ENCODE measurements around the gene WDTC1.
"Not testable (repeated sequence)": the region's sequence is repeated elsewhere in the genome, so short reads cannot be mapped to it uniquely, and the experiment has no call there.

Gene WDTC1, protein sequence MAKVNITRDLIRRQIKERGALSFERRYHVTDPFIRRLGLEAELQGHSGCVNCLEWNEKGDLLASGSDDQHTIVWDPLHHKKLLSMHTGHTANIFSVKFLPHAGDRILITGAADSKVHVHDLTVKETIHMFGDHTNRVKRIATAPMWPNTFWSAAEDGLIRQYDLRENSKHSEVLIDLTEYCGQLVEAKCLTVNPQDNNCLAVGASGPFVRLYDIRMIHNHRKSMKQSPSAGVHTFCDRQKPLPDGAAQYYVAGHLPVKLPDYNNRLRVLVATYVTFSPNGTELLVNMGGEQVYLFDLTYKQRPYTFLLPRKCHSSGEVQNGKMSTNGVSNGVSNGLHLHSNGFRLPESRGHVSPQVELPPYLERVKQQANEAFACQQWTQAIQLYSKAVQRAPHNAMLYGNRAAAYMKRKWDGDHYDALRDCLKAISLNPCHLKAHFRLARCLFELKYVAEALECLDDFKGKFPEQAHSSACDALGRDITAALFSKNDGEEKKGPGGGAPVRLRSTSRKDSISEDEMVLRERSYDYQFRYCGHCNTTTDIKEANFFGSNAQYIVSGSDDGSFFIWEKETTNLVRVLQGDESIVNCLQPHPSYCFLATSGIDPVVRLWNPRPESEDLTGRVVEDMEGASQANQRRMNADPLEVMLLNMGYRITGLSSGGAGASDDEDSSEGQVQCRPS

DNA sequence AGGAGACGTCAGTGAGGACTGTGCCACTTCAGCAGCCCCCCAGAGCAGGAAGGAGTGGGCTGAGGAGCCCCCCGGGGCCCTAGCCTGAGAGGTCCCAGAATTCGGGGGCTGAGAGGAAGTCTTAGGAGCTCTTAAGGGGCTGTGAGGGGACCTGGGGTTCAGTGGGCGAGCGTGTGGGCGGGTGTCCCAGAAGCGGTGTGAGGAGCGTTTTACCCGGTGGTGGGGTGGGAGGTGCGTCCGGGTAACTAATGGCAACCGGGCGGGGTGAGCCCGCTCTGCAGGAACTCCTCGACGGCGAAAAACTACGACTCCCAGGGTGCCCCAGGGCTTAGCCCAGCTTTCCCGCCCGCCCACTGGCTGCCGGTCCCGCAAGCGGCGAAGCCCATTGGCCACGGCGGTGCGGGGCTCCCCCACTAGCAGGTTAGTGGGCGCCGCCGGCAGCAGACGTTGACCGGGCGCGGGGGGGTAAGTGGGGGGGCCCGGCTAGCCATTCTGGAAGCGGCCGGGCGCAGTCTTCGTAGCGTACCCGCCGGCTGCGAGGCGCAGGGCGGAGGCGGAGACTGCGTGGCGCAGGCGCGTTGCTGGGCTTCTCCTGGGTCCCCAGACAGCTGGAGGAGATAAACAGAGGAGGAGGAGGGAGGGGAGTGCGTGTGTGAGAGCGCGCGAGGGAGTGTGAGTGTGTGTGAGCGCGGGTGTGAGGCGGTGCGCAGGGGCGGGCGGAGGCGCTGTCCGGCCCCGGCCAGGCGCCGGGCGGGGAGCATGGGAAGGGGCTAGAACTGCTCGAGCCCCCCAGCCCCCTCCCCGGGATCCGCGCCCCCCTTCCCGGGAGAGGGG, at the start of gene WDTC1:
Gene WDTC1 (plus strand): TSS at position 584 of the 834 bp plus-strand sequence. CDS start 26,423 bp downstream, outside the sequence.
- peak; percentile 98 for DNase-seq

DNA sequence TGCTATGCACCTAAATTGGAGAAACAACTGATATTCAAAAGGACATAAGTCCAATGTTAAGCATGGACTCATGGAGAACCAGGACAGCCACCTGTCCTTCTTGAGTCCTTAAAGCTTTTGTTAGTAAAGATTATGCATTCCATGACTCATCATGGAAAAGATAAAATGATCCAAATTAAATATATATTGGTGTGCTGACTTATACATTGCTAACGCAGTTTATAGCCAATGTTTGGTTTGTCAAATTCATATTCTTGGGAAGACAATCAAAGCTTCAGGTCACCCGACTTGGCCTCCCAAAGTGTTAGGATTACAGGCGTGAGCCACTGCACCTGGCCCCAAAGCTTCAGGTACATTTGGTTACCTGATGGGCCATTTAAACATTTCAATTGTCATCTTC, 49.8 kb upstream of the WDTC1 start:
- DNase-seq = not testable (repeated sequence)

DNA sequence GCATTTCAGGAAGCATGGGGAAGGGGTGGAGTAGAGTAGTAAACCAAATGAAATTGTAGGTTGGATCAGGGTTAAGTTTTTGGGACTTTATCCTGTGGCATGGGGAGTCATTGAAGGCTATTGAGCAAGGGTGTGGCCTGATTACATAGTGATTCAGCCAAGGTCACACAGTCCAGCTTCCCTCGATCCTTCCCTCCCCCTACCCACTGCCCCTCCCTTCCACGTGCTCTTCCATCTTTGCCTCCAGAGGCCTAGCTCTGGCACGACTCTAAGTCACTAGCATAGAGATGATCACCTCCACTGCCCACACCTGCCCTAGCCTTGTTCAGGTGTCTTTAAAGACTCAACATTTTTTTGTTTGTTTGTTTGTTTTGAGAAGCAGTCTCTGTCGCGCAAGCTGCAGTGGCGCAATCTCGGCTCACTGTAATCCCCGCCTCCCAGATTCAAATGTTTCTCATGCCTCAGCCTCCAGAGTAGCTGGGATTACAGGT, 42.3 kb upstream of the WDTC1 start:
- no peak for DNase-seq

DNA sequence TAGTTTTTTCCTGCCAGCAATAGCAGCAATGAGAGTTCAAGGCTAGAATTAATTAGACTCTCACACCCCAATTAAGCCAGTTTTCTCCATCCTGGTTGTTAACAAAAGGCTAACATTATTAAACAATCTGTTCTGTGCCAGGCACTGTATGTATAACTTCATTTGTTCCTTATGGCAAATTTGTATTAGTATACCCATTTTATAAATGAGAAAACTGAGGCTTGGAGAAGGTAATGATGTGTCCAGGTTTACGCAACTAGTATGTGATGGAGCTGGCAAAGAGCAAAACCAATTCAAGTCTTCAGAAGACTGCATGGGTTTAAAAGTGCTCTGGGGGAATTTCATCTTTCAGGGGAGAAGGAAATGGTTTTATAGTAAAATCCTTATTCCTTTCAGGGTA, 41.2 kb upstream of the WDTC1 start:
- no peak for DNase-seq

DNA sequence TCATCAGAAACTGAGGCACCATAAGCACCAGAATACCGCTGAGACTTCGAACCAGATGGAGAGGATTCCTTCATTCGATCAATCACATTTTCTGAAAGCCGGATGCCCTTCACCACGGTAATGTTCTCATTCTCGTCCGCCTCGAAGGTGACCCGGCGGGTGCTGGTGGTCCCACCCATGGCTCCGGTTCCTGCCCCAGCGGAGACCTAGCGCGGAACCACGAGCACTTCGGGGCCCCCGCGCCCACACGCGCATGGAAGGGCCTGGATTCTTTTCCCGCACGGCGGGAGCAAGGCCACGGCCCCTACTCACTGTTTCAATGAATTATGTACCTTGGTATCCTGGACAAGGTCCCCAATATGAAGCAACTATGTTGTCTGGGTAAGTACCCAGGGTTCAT, 33.1 kb upstream of the WDTC1 start:
- no peak for DNase-seq

DNA sequence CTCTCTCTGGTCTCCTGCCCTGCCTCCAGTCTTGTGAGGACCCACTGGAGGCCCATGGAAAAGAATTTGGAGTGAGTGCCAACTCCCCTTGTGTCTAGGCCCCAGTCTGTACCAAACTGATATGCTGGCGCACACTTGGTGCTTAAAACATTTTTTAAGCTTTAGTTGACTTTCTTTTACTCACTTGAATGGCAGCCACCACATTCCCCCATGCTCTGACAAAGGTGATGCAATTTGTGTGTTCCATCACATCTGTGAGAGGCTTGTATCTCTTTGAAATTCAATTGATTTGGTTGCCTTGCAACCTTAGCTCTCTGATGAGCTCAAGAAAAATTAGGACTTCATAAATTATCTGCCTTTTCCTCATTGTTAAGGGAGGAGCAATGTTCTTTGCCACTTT, 30.5 kb upstream of the WDTC1 start:
- no peak for DNase-seq

DNA sequence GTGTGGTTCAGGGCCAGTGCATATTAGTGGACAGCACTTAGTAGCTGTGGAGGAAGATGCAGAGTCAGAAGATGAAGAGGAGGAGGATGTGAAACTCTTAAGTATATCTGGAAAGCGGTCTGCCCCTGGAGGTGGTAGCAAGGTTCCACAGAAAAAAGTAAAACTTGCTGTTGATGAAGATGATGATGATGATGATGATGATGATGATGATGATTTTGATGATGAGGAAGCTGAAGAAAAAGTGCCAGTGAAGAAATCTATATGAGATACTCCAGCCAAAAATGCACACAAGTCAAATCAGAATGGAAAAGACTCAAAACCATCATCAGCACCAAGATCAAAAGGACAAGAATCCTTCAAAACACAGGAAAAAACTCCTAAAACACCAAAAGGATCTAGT, 27.2 kb upstream of the WDTC1 start:
- DNase-seq = not testable (repeated sequence)

DNA sequence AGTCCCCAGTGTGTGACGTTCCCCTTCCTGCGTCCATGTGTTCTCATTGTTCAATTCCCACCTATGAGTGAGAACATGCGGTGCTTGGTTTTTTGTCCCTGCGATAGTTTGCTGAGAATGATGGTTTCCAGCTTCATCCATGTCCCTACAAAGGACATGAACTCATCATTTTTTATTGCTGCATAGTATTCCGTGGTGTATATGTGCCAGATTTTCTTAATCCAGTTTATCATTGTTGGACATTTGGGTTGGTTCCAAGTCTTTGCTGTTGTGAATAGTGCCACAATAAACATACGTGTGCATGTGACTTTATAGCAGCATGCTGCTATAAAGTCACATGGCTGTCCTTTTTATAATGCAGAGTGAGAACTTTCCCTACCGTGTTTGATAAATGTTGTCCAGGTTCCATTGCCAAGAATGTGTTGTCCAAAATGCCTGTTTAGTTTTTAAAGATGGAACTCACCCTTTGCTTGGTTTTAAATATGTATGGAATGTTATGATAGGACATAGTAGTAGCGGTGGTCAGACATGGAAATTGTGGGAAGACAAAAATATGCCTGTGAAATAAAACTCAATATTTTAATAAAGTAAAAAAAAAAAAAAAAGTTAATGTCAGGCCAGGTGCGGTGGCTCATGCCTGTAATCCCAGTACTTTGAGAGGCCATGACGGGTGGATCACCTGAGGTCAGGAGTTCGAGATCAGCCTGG, 26.1 kb upstream of the WDTC1 start:
- not testable (repeated sequence) for DNase-seq

DNA sequence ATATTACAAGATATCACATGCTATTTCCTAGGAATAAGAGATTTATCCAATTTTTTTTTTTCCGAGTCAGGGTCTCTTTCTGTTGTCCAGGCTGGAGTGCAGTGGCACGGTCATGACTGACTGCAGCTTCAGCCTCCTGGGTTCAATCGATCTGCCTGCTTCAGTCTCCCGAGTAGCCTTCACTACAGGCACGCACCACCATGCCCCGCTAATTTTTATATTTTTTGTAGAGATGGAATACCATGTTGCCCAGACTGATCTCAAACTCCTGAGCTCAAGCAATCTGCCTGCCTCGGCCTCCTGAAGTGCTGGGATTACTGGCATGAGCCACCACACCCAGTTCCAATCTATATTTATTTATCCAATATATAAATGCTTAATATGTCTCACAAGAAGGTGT, 18.0 kb upstream of the WDTC1 start:
- no peak for DNase-seq

DNA sequence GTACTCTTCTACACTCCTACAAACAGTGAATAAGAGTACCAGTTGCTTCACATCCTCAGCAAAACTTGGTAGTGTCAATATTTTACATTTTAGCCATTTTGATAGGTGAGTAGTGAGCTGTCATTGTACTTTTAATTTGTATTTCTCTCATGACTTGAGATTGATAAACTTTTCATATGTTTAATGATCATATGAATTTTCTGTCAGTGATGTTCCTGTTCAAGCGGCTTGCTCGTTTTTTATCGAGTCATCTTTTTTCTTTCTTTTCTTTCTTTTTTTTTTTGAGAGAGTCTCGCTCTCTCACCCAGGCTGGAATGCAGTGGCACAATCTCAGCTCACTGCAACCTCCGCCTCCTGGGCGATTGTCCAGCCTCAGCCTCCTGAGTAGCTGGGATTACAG, 17.0 kb upstream of the WDTC1 start:
- no peak for DNase-seq

DNA sequence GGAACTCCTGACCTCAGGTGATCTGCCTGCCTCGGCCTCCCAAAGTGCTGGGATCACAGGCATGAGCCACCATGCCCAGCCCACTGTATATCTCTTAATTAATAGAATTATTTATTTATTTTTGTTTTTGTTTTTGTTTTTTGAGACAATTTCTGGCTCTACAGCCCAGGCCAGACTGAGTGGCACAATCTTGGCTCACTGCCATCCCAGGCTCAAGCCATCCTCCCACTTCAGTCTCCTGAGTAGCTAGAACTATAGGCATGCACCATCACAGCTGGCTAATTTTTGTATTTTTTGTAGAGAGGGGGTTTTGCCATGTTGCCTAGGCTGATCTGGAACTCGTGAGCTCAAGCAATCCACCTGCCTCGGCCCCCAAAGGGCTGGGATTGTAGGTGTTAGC, 15.7 kb upstream of the WDTC1 start:
- no peak for DNase-seq

DNA sequence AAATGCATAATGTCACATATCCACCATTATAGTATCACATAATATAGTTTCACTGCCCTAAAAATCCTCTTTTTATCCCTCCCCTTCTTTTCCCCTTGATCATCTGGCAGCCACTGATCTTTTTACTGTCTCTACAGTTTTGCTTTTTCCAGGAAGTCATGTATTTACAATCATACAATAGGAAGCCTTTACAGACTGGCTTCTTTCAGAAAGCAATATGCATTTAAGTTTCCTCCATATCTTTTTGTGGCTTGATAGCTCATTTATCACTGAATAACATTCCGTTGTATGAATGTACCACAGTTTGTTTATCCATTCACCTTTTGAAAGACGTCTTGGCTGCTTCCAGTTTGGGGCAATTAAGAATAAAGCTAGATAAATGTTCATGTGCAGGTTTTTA, 14.3 kb upstream of the WDTC1 start:
- DNase-seq = peak; percentile 32

DNA sequence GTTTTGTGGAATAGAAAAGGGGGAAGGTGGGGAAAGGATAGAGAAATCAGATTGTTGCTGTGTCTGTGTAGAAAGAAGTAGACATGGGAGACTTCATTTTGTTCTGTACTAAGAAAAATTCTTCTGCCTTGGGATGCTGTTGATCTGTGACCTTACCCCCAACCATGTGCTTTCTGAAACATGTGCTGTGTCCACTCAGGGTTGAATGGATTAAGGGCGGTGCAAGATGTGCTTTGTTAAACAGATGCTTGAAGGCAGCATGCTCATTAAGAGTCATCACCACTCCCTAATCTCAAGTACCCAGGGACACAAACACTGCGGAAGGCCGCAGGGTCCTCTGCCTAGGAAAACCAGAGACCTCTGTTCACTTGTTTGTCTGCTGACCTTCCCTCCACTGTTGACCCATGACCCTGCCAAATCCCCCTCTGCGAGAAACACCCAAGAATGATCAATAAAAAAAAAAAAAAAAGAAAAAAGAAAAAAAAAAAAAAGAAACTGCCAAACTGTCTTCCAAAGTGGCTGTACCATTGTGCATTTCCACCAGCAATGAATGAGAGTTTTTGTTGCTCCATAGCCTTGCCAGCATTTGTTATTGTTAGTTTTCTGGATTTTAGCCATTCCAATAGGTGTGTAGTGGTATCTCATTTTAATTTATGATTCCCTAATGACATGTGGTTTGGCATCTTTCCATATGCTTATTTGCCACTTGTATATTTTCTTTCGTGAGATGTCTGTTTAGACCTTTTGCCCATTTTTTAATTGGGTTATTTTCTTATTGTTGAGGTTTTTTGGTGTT, 13.5 kb upstream of the WDTC1 start:
- not testable (repeated sequence) for DNase-seq

DNA sequence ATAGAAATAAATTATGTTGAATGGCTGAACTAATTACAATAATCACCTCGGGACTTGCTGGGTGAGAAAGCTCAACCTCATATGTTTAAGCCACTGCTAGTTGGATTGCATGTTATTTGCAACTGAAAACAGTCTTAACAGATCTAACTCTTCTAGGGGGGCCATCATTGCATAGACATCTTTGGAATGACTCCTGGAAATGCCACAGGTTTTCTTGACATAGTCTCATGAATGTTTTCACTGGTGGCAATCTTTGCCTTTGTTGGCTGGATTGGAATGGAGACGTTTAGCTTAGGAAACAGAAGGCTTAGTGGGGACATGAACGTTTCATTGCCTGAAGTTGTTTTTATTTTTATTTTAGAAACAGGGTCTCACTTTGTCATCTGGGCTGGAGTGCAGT, 8.8 kb upstream of the WDTC1 start:
- no peak for DNase-seq

DNA sequence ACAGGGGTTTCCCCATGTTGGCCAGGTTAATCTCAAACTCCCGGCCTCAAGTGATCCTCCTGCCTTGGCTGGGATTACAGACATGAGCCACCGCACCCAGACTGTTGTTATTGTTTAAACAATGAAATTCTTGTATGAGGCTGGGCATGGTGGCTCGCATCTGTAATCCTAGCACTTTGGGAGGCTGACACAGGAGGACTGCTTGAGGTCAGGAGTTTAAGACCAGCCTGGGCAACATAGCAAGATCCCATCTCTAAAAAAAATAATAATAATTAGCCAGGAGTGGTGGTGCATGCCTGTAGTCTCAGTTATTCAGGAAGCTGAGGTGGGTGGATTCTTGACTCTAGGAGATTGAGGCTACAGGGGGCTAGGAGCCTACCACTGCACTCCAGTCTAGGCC, 6.7 kb upstream of the WDTC1 start:
- DNase-seq = no peak

DNA sequence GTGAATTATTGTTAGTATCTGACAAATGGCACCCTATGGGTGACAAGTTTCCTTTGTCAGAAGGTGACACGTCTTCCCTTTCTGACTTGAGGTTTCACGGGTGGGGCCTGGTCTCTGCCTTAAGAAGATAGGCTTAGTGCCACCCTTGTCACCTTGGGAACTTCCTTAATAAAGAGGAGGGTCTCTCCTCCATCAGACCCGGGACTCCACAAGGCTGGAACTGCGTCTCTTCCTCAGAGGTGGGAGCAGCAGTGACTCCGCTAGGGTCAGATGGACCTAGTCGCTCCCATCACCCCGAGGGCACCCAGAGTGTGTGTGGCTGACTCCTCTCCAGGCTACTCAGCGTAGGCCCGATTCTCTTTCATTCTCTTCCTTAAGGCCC, 774 bp upstream of the WDTC1 start:
- peak; percentile 48 for DNase-seq

DNA sequence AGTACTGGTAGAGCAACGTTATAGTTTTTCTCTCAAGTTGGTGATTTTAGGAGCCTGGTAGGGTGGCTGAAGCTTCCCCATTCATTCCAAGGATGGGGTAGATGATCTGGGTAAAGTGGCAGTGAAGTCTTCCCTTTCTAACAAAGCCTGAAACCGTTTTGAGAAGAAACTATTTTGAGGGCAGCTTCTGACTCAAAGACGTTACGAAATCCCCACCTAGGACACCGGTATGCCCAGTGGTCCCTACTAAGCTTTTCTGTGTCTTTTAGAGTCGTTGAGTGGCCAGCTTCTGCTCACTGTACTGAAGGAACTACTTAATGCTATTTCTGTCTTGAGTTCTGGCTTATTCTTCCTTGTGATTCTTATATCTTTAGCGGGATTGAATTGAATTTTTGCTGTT, 1.4 kb downstream of the WDTC1 start:
- DNase-seq = no peak

DNA sequence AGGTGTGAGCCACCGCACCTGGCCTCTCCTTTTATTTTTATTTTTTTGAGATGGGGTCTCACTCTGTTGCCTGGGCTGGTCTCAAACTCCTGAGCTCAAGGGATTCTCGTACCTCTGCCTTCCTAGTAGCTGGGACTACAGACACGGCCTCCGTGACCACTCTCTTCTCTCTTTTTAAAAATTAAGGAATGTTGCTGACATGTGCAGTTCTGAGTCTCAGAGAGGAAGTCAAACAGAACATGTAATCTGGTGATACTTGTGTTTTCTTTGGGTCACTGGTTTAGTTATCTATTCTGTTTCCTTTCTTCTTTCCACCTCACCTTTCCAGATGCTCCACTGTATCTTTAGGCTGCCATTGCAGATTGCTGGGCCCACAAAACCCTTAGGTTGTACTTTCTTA, 2.7 kb downstream of the WDTC1 start:
- DNase-seq = no peak

DNA sequence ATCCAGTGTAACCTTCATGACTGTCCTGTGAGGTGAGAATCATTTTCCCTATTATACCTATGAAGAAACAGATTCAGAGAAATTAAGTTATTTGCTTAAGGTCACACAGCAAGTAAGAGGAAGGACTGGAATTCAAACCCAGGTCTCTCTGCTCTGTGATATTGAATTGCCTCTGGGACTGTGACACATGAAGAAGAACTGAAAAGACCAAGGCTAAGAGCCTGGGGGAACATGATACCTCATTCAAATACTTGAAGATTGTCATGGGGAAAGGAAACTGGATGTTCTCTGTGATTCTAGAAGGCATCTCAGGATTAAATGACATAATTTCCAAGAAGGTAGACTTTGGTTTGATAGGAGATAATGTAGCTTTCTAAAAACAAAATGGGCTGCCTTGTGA, 3.6 kb downstream of the WDTC1 start:
- no peak for DNase-seq

DNA sequence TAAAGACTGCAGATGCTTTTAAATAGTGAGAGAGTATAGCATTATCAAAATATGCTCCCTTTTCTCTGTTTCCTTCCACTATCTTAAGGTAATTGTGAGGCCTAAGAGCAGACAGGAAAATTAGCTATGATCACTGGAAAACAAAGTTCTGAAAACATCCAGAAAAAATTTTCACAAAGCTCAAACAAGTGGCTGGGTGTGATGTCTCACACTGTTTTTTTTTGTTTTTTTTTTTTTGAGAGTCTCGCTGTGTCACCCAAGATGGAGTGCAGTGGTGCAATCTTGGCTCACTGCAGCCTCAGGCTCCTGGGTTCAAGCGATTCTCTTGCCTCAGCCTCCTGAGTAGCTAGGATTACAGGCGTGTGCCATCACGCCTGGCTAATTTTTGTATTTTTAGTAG, 7.2 kb downstream of the WDTC1 start:
- no peak for DNase-seq

DNA sequence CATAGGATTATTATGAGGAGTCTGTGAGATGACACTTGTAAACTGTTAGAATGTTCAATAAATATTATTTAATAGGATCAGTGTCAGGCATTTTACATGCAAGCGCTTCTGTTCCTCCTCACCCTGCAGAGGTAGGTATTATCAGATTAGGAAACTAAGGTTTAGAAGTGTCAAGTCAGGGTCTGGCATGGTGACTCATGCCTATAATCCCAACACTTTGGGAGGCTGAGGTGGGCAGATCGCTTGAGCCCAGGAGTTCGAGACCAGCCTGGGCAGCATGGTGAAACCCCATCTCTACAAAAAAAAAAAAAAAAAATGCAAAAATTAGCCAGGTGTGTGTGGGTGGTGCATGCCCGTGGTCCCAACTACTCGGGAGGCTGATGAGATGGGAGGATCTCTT, 9.2 kb downstream of the WDTC1 start:
- not testable (repeated sequence) for DNase-seq

DNA sequence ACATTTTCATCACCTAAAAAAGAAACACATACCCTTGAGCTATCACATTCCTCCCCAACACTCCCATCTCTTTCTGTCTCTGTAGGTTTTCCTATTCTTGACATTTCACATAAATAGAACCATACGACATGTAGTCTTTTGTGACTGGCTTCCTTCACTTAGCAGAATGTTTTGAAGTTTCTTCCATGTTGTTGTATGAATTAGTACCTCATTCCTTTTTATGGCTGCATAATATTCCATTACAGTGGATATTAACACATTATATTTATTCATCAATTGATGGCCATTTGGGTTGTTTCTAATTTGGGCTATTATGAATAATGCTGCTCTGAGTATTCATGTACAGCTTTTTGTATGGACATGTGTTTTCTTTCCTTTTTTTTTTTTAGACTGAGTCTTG, 11.8 kb downstream of the WDTC1 start:
- DNase-seq = no peak

Data from OCI-M1 (cell line).